NCI-H1694 (cell line): ENCODE measurements around the gene ATP13A4.

Source experiments
- DNase-seq: peaks from one replicate; lab custom pipeline; 2025; lab: John Stamatoyannopoulos, UW

Gene ATP13A4

GRCh38 chr3:193491026-193491425 is 63.7 kb downstream of the ATP13A4 start:
- DNase-seq: no peak

- DNase-seq: no peak
Observed at GRCh38 chr3:193490580-193490979, 64.1 kb downstream of the ATP13A4 start.

GRCh38 chr3:193489949-193490348 is 64.7 kb downstream of the ATP13A4 start:
- DNase-seq: no peak

- DNase-seq: no peak
Observed at GRCh38 chr3:193488741-193489140, 66.0 kb downstream of the ATP13A4 start.

- DNase-seq: no peak
Observed at GRCh38 chr3:193483988-193484539, 70.6 kb downstream of the ATP13A4 start.

GRCh38 chr3:193481436-193481835 is 73.3 kb downstream of the ATP13A4 start:
- DNase-seq: no peak

- no peak for DNase-seq
Observed at GRCh38 chr3:193474446-193474845, 80.2 kb downstream of the ATP13A4 start.

GRCh38 chr3:193470710-193471109 is 84.0 kb downstream of the ATP13A4 start:
- DNase-seq: no peak

GRCh38 chr3:193465992-193466608 is 88.6 kb downstream of the ATP13A4 start:
- DNase-seq: no peak

GRCh38 chr3:193464889-193465288 is 89.8 kb downstream of the ATP13A4 start:
- no peak for DNase-seq

GRCh38 chr3:193457526-193457925 is 97.2 kb downstream of the ATP13A4 start:
- DNase-seq: no peak

GRCh38 chr3:193452338-193452737 is 102.4 kb downstream of the ATP13A4 start:
- peak; percentile 62 for DNase-seq

- no peak for DNase-seq
Observed at GRCh38 chr3:193451902-193452301, 102.8 kb downstream of the ATP13A4 start.

- no peak for DNase-seq
Observed at GRCh38 chr3:193446965-193447602, 107.6 kb downstream of the ATP13A4 start.

- no peak for DNase-seq
Observed at GRCh38 chr3:193439423-193439822, 115.3 kb downstream of the ATP13A4 start.

- no peak for DNase-seq
Observed at GRCh38 chr3:193418576-193419373, 135.9 kb downstream of the ATP13A4 start.

- DNase-seq: no peak
Observed at GRCh38 chr3:193416629-193417028, 138.1 kb downstream of the ATP13A4 start.

- no peak for DNase-seq
Observed at GRCh38 chr3:193407688-193408087, 147.0 kb downstream of the ATP13A4 start.

- no peak for DNase-seq
Observed at GRCh38 chr3:193407112-193407511, 147.6 kb downstream of the ATP13A4 start.

GRCh38 chr3:193403307-193403706 is 151.4 kb downstream of the ATP13A4 start:
- DNase-seq: no peak

GRCh38 chr3:193400304-193400703 is 154.4 kb downstream of the ATP13A4 start:
- DNase-seq: no peak

GRCh38 chr3:193396451-193397244 is 158.0 kb downstream of the ATP13A4 start:
- no peak for DNase-seq
